Upper lobe of right lung (tissue), 1 donor: ENCODE results near the gene CXCL13. TPM values are rescaled to one million over a fixed set of nuclear protein-coding genes. Genes with fewer than 3 reads are reported as not detected.

Experiments used
- ATAC-seq: fragments of 200-7000 bp; cut with Tn5 transposase; one replicate; pipeline ENCODE4 v1.9.1; 2020; ENCODE audit warnings: mild to moderate bottlenecking, moderate library complexity
- DNase-seq: peaks from one replicate; pipeline ENCODE4 v3.0.0-alpha.2; 2020
- H3K27ac ChIP-seq: fragments of 200-600 bp; one replicate; pipeline ENCODE4 v1.8.0; 2022
- H3K27me3 ChIP-seq: fragments of 200-600 bp; one replicate; pipeline ENCODE4 v1.8.0; 2022; ENCODE audit warnings: mild to moderate bottlenecking
- H3K36me3 ChIP-seq: fragments of 200-600 bp; one replicate; pipeline ENCODE4 v1.8.0; 2022
- H3K4me1 ChIP-seq: fragments of 200-600 bp; one replicate; pipeline ENCODE4 v1.8.0; 2022
- H3K4me3 ChIP-seq: fragments of 200-600 bp; one replicate; pipeline ENCODE4 v1.8.0; 2022; ENCODE audit warnings: mild to moderate bottlenecking
- H3K9me3 ChIP-seq: fragments of 200-600 bp; one replicate; pipeline ENCODE4 v1.8.0; 2022
- intact Hi-C: fragments of 100-400 bp; cut with DNase I; formaldehyde crosslinking; loops from one replicate; pipeline ENCODE4 v1.11.0; 2022
- total RNA-seq: library from RNA; stranded (reverse); fragmentation: NEBNext Ultra II Directional; extraction: Animal tissue kit (Norgen Biotek cat#: 25700); gene quantifications from one replicate; pipeline ENCODE4 v1.2.1, GENCODE V29; 2021
- TF ChIP-seq, protein P1 (sequence below): fragments of 200-600 bp; IDR thresholded peaks from one replicate; pipeline ENCODE4 v1.8.0; 2022; ENCODE audit warnings: antibody characterized with exemption
- donor health status: DM: no; HTN: yes; CAD: no; lungs with severe emphysema.

CXCL13 gene
- total RNA-seq, 1 donor from 2014 or later = not detected

DNA sequence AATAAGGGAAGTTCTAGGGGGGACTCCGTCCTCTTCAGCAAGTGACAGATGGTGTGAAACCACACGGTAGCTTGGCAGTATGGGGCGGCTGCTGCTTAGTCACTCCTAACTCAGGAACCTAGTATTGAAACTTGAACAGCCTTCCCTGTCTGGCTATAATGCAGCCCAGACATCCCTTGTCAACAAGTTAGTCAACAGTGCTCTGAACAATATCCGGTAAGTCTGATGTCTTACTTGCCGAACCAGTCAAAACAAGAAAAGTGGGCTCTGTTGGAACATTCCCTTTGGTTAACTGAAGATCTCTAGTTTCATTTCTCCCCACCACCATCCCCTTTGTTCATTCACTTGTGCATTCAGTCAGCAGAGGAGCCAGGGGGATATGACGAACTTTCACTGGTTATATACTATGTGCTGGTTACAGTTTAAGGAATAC is 18.7 kb upstream of the CXCL13 start:
- DNase-seq (no peak), ATAC-seq (peak; percentile 27)
- no peaks in the 10 kb centered on the region for H3K4me1 ChIP-seq
- no peaks in the 10 kb centered on the region for H3K36me3 ChIP-seq
- TF ChIP-seq, protein P1, sequence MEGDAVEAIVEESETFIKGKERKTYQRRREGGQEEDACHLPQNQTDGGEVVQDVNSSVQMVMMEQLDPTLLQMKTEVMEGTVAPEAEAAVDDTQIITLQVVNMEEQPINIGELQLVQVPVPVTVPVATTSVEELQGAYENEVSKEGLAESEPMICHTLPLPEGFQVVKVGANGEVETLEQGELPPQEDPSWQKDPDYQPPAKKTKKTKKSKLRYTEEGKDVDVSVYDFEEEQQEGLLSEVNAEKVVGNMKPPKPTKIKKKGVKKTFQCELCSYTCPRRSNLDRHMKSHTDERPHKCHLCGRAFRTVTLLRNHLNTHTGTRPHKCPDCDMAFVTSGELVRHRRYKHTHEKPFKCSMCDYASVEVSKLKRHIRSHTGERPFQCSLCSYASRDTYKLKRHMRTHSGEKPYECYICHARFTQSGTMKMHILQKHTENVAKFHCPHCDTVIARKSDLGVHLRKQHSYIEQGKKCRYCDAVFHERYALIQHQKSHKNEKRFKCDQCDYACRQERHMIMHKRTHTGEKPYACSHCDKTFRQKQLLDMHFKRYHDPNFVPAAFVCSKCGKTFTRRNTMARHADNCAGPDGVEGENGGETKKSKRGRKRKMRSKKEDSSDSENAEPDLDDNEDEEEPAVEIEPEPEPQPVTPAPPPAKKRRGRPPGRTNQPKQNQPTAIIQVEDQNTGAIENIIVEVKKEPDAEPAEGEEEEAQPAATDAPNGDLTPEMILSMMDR = no peak
- intact Hi-C loops = no loop called here
- H3K4me3 ChIP-seq = no peak overlapping the region
- no peaks in the 10 kb centered on the region for H3K9me3 ChIP-seq
- no peaks in the 10 kb centered on the region for H3K27me3 ChIP-seq
- no peak overlapping the region for H3K27ac ChIP-seq

DNA sequence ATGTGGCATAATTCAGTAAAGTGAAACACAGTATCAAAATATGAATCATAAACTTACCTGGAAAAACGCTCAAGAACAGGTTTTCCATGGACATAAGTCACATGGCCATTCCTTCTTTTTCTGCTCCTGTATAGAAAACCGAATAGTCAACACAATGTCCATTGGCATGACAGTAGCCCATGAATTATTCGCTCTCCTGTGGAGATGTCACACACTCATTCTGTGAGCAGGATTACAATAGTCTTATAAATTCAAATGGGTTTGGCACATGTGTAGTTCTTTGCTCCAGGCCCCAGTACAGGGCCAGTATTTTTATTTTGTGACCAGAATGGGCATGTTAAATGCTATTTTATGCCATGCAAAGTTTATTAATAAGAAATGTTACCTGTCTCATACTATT is 15.1 kb upstream of the CXCL13 start:
- TF ChIP-seq, protein P1 = no peak
- no peak overlapping the region for H3K4me3 ChIP-seq
- H3K36me3 ChIP-seq = no peaks in the 10 kb centered on the region
- no peak overlapping the region for H3K27ac ChIP-seq
- intact Hi-C loops = no loop called here
- ATAC-seq (no peak), DNase-seq (no peak)
- H3K9me3 ChIP-seq = no peaks in the 10 kb centered on the region
- H3K27me3 ChIP-seq = no peaks in the 10 kb centered on the region
- no peaks in the 10 kb centered on the region for H3K4me1 ChIP-seq

DNA sequence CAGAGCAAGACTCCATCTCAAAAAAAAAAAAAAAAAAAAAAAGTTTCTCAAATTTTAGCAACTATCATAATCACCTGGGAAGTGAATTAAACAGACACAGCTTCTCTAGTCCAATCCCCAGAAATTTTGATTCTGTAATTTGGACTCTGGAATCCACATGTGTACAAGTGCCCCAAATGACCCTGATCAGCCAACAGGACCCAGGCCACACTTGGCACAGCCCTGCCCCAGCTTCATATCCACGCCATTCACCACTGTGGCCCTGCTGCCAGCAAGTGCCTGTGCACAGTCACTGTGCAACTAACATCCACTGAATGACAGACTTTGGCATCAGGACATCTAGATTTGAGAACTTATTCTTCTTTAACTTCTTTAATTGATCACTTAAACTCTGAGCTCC is 14.1 kb upstream of the CXCL13 start:
- H3K4me1 ChIP-seq = no peaks in the 10 kb centered on the region
- no peaks in the 10 kb centered on the region for H3K27me3 ChIP-seq
- H3K4me3 ChIP-seq = no peak overlapping the region
- DNase-seq (no peak), ATAC-seq (no peak)
- no peak overlapping the region for H3K27ac ChIP-seq
- H3K9me3 ChIP-seq = no peaks in the 10 kb centered on the region
- TF ChIP-seq, protein P1 = no peak
- intact Hi-C loops = no loop called here
- no peaks in the 10 kb centered on the region for H3K36me3 ChIP-seq

DNA sequence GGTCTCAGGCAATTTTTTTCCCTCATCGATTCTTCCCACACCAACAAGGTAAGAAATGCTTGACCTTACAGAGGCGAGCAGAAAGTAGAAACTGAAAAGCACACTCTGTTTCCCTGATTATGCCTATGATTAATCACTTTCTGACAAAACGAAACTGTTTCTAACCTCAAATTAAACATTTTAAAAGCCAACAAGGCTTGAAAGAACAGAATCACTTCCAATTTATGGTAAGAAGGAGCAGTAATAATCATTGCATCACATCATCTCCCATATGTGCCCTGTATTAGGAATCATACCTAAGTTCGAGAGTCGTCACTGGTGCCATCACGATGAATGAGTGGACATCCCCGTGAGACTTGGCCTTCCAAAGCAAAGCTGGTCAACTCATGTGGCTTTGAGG is 12.5 kb upstream of the CXCL13 start:
- DNase-seq (no peak), ATAC-seq (no peak)
- intact Hi-C loops = no loop called here
- H3K27ac ChIP-seq = no peak overlapping the region
- H3K4me1 ChIP-seq = no peaks in the 10 kb centered on the region
- H3K36me3 ChIP-seq = no peaks in the 10 kb centered on the region
- no peaks in the 10 kb centered on the region for H3K9me3 ChIP-seq
- TF ChIP-seq, protein P1 = no peak
- no peak overlapping the region for H3K4me3 ChIP-seq
- H3K27me3 ChIP-seq = no peaks in the 10 kb centered on the region

DNA sequence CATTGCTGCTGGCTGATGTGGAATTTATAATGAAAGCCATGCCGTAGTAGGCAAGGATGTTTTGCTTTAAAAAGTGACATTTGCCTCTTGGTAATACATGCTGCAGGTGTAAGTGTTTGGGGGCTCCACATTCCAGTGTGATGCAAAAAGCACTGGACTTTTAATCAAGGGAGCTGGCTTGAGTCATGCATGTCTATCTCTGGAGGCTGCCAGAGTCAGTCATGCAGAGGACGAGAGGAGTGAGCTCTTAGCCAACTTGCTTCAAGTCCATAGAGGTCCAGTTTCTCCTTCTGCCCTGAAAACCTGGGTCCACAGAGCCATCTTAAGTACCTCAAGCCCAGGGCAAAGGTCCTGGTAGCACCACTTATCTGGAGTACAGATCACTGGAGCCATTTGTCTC is 11.6 kb upstream of the CXCL13 start:
- no peak for ATAC-seq
- intact Hi-C loops = no loop called here
- no peak for DNase-seq
- TF ChIP-seq, protein P1 = no peak
- Histone ChIP-seq H3K27ac (no peak overlapping the region), H3K4me3 (no peak overlapping the region), H3K4me1 (no peaks in the 10 kb centered on the region), H3K27me3 (no peaks in the 10 kb centered on the region), H3K9me3 (no peaks in the 10 kb centered on the region), H3K36me3 (no peaks in the 10 kb centered on the region)

DNA sequence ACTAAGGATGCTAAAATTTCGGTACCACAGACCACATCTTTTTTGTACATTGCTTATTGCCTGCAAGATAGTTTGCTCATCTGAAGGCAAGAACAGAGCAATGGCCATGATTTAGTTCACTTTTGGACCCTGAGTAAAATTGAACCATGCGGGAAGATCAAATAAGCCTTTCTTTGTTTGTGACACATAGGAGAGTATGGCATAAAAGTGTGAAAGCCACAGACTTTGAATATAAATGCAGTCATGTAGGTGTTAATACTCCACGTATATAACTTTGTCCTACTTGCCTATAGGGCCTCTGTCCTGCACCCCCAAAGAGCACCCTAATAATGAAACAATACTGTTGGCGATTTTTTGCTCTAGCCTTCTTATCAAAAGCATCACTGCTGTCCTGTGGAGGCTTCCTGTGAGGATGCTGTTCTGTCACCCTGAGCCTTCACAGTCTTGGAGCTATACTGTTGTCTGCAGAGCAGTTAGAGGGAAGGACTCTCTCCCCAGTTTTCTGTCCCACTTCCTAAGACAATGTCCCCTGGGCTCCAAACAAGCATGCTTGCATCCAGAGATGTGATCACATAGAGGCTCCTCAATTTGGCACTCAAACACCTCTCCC is 10.2 kb upstream of the CXCL13 start:
- intact Hi-C loops = no loop called here
- H3K4me1 ChIP-seq = peaks cover under 1% of the 10 kb centered on the region
- TF ChIP-seq, protein P1 = no peak
- H3K27me3 ChIP-seq = no peaks in the 10 kb centered on the region
- H3K27ac ChIP-seq = no peak overlapping the region
- no peak for ATAC-seq
- no peaks in the 10 kb centered on the region for H3K9me3 ChIP-seq
- DNase-seq = no peak
- no peak overlapping the region for H3K4me3 ChIP-seq
- H3K36me3 ChIP-seq = no peaks in the 10 kb centered on the region
